BJ (cell line): Measurements from ENCODE around the gene DENND5B. TPM values are rescaled to one million over a fixed set of nuclear protein-coding genes. Genes with fewer than 3 reads are reported as not detected.
"Not testable (repeated sequence)": the region's sequence is repeated elsewhere in the genome, so short reads cannot be mapped to it uniquely, and the experiment has no call there.

ENCODE experiments used
- CTCF ChIA-PET: fragments of 350-600 bp; formaldehyde crosslinking; extraction: SDS; loops from one replicate; lab custom pipeline; 2021; ENCODE audit warnings: antibody characterized with exemption, inconsistent platforms; lab: Yijun Ruan, JAX
- POLR2A ChIA-PET: fragments of 300-600 bp; sonication (Branson Sonifier 250); formaldehyde crosslinking; extraction: SDS; loops from one replicate; lab custom pipeline; 2021; ENCODE audit warnings: antibody characterized with exemption; lab: Charles Lee
- DNase-seq: peaks from one replicate; pipeline ENCODE4 v3.0.0-alpha.2; 2011; ENCODE audit warnings: low read depth
- H3K27me3 ChIP-seq: 2 replicates; pipeline ENCODE4 v1.6.0; 2011; ENCODE audit warnings: low read length; ENCODE audit not compliant: control insufficient read depth, insufficient read depth
- H3K36me3 ChIP-seq: 2 replicates; pipeline ENCODE4 v1.5.1; 2011; ENCODE audit warnings: low read length; ENCODE audit not compliant: control insufficient read depth, insufficient read depth
- H3K4me3 ChIP-seq: 2 replicates; pipeline ENCODE4 v1.5.1; 2011; ENCODE audit warnings: low read depth, mild to moderate bottlenecking, control low read depth, low read length
- polyA plus RNA-seq: library from polyadenylated mRNA; depleted of rRNA; stranded (reverse); fragments of >200 nt; gene quantifications from 2 replicates; pipeline ENCODE4 v1.2.3, GENCODE V29; 2011
- TF ChIP-seq, protein P1 (sequence below): IDR thresholded peaks from 2 replicates; pipeline ENCODE4 v1.5.1; 2011; ENCODE audit warnings: low read depth, mild to moderate bottlenecking, control low read depth, inconsistent platforms, low read length, moderate library complexity; ENCODE audit not compliant: insufficient read depth

Gene DENND5B
- polyA plus RNA-seq, 1 experiment, result 5.4 TPM

DNA sequence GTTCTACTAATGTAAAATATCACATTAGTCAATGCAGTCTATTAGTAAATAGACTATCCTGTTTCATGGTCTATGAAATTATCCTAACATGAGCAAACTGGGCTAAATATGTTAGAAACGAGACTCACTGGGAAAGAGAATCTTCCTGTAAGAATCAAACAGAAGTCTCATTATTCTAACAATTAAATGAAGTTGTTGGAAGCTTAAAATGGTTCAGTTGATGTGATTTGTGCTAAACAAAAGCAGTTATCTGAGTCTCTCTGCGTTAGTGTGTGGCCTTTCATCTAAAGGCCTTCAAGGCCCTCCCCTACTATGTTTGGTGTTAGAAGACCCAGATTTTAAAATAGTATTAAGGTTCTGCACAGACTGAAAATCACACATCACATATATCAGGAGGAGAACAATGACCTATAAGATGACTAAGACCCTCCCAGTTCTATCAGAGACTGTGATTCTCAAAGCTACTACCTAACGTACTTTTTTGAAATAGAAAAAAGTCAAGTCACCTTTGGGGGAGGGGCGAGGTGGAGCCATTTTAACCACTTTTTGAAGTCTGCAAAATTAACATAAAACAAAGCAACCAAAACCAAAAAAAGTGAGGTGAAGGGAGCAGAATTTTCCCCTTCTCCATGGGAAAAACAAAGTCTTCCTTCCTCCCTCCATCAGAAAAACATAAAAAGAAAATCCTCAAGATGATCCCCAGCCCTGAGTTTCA is 82.3 kb downstream of the DENND5B start:
- Histone ChIP-seq H3K4me3 (no peak overlapping the region), H3K36me3 (no peaks in the 10 kb centered on the region), H3K27me3 (no peaks in the 10 kb centered on the region)
- ChIA-PET CTCF (interaction anchor here (0.6 kb wide), 2 partner anchors 12 to 120 kb away, joined by 3 read pairs; no protein-coding TSS in a partner anchor), POLR2A (interaction anchor here (0.6 kb wide), 2 partner anchors 17 to 1463 kb away, joined by 3 read pairs; no protein-coding TSS in a partner anchor)
- DNase-seq, result no peak
- TF ChIP-seq, protein P1, sequence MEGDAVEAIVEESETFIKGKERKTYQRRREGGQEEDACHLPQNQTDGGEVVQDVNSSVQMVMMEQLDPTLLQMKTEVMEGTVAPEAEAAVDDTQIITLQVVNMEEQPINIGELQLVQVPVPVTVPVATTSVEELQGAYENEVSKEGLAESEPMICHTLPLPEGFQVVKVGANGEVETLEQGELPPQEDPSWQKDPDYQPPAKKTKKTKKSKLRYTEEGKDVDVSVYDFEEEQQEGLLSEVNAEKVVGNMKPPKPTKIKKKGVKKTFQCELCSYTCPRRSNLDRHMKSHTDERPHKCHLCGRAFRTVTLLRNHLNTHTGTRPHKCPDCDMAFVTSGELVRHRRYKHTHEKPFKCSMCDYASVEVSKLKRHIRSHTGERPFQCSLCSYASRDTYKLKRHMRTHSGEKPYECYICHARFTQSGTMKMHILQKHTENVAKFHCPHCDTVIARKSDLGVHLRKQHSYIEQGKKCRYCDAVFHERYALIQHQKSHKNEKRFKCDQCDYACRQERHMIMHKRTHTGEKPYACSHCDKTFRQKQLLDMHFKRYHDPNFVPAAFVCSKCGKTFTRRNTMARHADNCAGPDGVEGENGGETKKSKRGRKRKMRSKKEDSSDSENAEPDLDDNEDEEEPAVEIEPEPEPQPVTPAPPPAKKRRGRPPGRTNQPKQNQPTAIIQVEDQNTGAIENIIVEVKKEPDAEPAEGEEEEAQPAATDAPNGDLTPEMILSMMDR, result no peak

DNA sequence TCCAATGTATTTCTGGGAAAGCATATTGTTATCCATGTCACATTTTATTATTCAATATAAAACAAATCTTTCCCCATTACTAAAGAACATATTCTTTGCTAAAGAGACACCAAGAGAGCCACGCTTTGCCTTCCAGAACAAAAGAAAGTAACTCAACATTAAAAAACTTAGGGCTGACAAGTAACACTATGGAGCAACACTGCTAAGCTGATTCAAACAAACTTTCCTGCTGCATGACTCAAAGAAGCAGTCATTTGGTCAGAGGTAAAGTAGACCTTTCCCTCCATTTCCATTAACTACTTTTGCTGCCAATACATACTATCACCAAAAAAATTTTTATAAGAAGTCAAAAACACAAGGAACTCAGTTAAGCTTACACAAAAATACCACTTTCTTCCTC is 83.0 kb downstream of the DENND5B start:
- CTCF ChIA-PET, result interaction anchor here (0.6 kb wide), 2 partner anchors 13 to 120 kb away, joined by 3 read pairs; no protein-coding TSS in a partner anchor
- TF ChIP-seq, protein P1, result no peak
- Histone ChIP-seq H3K27me3 (no peaks in the 10 kb centered on the region), H3K36me3 (no peaks in the 10 kb centered on the region), H3K4me3 (no peak overlapping the region)
- no peak for DNase-seq
- POLR2A ChIA-PET, result interaction anchor here (0.6 kb wide), 1 partner anchor 11 kb away, joined by 6 read pairs; no protein-coding TSS in a partner anchor

DNA sequence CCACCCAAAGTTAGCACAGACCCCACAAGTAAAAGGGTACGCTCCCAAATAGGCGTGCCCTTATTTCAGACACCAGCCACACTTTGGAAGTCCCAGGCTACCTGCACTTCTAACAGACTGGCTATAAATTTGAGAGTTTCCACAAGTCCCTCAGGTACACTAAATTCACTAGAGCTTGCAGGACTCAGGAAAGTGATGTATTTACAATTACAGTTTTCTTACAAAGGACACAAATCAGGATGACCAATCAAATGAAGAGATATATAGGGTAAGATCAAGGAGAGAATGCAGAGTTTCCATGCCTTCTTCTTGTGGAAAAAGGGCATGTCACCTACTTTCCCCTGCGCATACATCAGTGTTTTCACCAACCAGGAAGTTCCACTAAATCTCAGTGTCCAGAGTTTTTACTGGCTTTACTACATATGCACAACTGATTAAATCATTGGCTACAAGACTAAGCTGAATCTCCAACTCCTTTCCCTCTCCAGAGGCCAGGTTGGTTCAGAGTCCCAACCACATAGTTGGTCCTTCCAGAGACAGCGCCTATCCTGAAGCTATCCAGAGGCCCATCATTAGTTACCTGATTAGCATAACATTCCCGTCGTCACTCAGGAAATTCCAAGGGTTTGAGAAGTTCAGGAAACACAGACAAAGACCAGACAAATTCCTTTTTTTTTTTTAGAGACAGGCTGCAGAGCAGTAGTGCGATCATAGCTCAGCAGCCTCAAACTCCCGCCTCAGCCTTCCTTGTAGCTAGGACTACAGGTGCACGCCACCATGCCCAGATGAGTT is 84.2 kb downstream of the DENND5B start:
- no peaks in the 10 kb centered on the region for H3K36me3 ChIP-seq
- TF ChIP-seq, protein P1, result no peak
- DNase-seq, result no peak
- ChIA-PET POLR2A (no interaction called here), CTCF (no interaction called here)
- no peaks in the 10 kb centered on the region for H3K27me3 ChIP-seq
- H3K4me3 ChIP-seq, result no peak overlapping the region

DNA sequence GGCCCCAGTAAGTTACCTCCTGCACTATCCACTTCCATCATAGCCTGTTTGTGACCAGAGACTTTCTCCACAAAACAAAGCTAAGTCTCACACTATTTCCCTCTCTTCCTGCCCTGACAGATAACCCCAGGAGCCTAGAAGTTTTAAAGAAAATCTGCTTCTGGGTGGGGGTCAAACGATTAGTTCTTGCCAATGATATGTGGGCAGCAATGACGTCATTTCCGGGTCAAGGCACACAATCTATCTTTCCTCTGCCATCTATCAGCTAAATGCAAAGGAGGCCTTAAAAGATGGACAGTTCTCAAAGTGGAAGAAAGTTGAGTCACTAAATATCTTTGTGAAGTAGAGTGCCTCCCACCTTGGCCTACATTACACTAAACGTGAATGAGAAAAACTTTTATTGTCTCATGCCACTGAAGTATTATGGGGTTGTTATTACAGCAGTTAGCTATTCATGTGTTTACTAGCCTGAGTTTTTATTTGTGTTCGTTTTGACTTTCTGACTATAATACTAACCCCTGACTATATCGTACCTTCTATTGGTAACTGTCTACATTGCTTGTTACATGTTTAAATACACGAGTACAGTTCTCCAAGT is 86.2 kb downstream of the DENND5B start:
- CTCF ChIA-PET, result no interaction called here

DNA sequence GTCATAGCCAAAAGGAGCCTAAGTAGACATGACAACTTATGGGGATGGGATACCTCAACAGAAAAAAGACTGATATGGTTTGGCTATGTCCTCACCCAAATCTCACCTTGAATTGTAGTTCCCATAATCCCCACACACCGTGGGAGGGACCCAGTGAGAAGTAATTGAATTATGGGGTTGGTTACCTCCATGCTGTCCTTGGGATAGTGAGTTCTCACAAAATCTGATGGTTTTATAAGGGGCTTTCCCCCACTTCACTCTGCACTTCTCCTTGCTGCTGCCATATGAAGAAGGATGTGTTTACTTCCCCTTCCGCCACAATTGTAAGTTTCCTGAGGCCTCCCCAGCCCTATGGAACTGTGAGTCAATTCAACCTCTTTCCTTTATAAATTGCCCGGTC is 89.9 kb downstream of the DENND5B start:
- H3K27me3 ChIP-seq, H3K4me3 ChIP-seq, DNase-seq, H3K36me3 ChIP-seq, CTCF ChIA-PET, POLR2A ChIA-PET: not testable (repeated sequence)

More for the DNA sequence above, 86.2 kb downstream of the DENND5B start:
- Histone ChIP-seq H3K4me3 (no peak overlapping the region), H3K36me3 (no peaks in the 10 kb centered on the region), H3K27me3 (no peaks in the 10 kb centered on the region)
- TF ChIP-seq, protein P1, result no peak
- POLR2A ChIA-PET, result no interaction called here
- no peak for DNase-seq
